ENCODE measurements around the gene TRIM26. TPM values are rescaled to one million over a fixed set of nuclear protein-coding genes. Genes with fewer than 3 reads are reported as not detected.

Gene TRIM26
- total and polyA plus RNA-seq, 2 of the 8 experiments (the other 6 are each of a cell fraction or from before 2014, with no cell fraction given) = 21.5 to 32.3 TPM

- no peak for TF ChIP-seq CHD7 (IDR thresholded peaks at IDR 0.05; ENCODE audit: insufficient replicate concordance, low read length)
- no peak for TF ChIP-seq BACH1 (IDR thresholded peaks at IDR 0.05; ENCODE audit: low read length)
- TF ChIP-seq JUND (IDR thresholded peaks at IDR 0.05; ENCODE audit: low read length) = no peak
- TF ChIP-seq SIN3A (conservative IDR thresholded peaks at IDR 0.05 in 1 of 2, IDR thresholded peaks at IDR 0.05 in 1 of 2; ENCODE audit: low read depth in 1 of 2, low read length in 2 of 2) = no peak
- TF ChIP-seq TCF12 (IDR thresholded peaks at IDR 0.05; ENCODE audit: low read depth, low read length) = no peak
- TF ChIP-seq SP1 (IDR thresholded peaks at IDR 0.05; ENCODE audit: low read depth, low read length) = no peak
- TF ChIP-seq SIX5 (IDR thresholded peaks at IDR 0.05; ENCODE audit: low read depth, low read length) = no peak
- TF ChIP-seq BRCA1 (IDR thresholded peaks at IDR 0.05; ENCODE audit: low read depth, low read length) = no peak
- no peak for TF ChIP-seq CBX8 (IDR thresholded peaks at IDR 0.05; ENCODE audit: borderline replicate concordance, low read depth, low read length)
- no peak for TF ChIP-seq BCL11A (IDR thresholded peaks at IDR 0.05; ENCODE audit: low read depth in 2 of 2, low read length in 2 of 2)
- TF ChIP-seq ATF3 (IDR thresholded peaks at IDR 0.05; ENCODE audit: insufficient read depth, low read depth, low read length) = no peak
These were observed 21.1 kb downstream of the TRIM26 start (continued) for GRCh38 chr6:30192076-30192475.
